Measurements from ENCODE around the gene DCAF7. TPM values are rescaled to one million over a fixed set of nuclear protein-coding genes. Genes with fewer than 3 reads are reported as not detected.

The DCAF7 gene
- total RNA-seq, 6 experiments from 2014 or later: 14.9 to 31.0 (median 26.7) TPM

GRCh38 chr17:63542218-63542545 is 8.1 kb upstream of the DCAF7 start:
- no peak for TF ChIP-seq CTCF (IDR thresholded peaks at IDR 0.05)
- TF ChIP-seq POLR2A (IDR thresholded peaks at IDR 0.05): no peak
- no peak for ATAC-seq
- intact Hi-C loops (cut with DNase I): no loop called here
- Histone ChIP-seq H3K27ac (no peak overlapping the region), H3K27me3 (peaks cover 0 to 10% of the 10 kb centered on the region in 2 donors), H3K9me3 (no peaks in the 10 kb centered on the region), H3K36me3 (no peaks in the 10 kb centered on the region), H3K4me1 (no peaks in the 10 kb centered on the region), H3K4me3 (no peak overlapping the region)
- no CpG with 5 or more reads among the region's 9 CpGs for WGBS (ENCODE audit: insufficient coverage, low coverage, low lambda C conversion rate, missing lambda C conversion rate)
- peak in 2 of 3 donors; percentile 43 to 57 for DNase-seq

- peak; percentile 73 to 88 (median 75) for DNase-seq
- intact Hi-C loops (cut with DNase I): no loop called here
- no peak overlapping the region for H3K27ac ChIP-seq
- no peaks in the 10 kb centered on the region for H3K9me3 ChIP-seq
- H3K36me3 ChIP-seq: no peaks in the 10 kb centered on the region
- TF ChIP-seq CTCF (IDR thresholded peaks at IDR 0.05): no peak
- no peak for TF ChIP-seq POLR2A (IDR thresholded peaks at IDR 0.05)
- ATAC-seq: peak; percentile 87 to 96 (median 91)
- 48% methylated on average over 8 of the region's 15 CpGs for WGBS (ENCODE audit: insufficient coverage, low coverage, low lambda C conversion rate, missing lambda C conversion rate)
- no peaks in the 10 kb centered on the region for H3K4me1 ChIP-seq
- H3K27me3 ChIP-seq: peaks cover 0 to 9% of the 10 kb centered on the region in 2 donors
- no peak overlapping the region for H3K4me3 ChIP-seq
These were observed 7.1 kb upstream of the DCAF7 start for GRCh38 chr17:63542942-63543821.

- Histone ChIP-seq H3K4me3 (no peak overlapping the region), H3K9me3 (no peaks in the 10 kb centered on the region), H3K36me3 (no peaks in the 10 kb centered on the region), H3K27me3 (peaks cover 0 to 1% of the 10 kb centered on the region in 2 donors), H3K4me1 (no peaks in the 10 kb centered on the region), H3K27ac (no peak overlapping the region)
- no peak for TF ChIP-seq CTCF (IDR thresholded peaks at IDR 0.05)
- no peak for TF ChIP-seq POLR2A (IDR thresholded peaks at IDR 0.05)
- intact Hi-C loops (cut with DNase I): no loop called here
- DNase-seq (peak in 2 of 3 donors; percentile 28 to 35), ATAC-seq (no peak)
These were observed 6.4 kb upstream of the DCAF7 start for GRCh38 chr17:63543822-63544420.

- WGBS (ENCODE audit: insufficient coverage, low coverage, low lambda C conversion rate, missing lambda C conversion rate): 93% methylated on average over 2 of the region's 13 CpGs
- no peak overlapping the region for H3K4me3 ChIP-seq
- ATAC-seq (no peak), DNase-seq (peak in 2 of 3 donors; percentile 27 to 40)
- H3K27me3 ChIP-seq: no peaks in the 10 kb centered on the region
- no peak for TF ChIP-seq CTCF (IDR thresholded peaks at IDR 0.05)
- TF ChIP-seq POLR2A (IDR thresholded peaks at IDR 0.05): no peak
- no peaks in the 10 kb centered on the region for H3K9me3 ChIP-seq
- H3K36me3 ChIP-seq: no peaks in the 10 kb centered on the region
- H3K27ac ChIP-seq: no peak overlapping the region
- peaks cover 0 to 7% (median 0%) of the 10 kb centered on the region in 4 donors for H3K4me1 ChIP-seq
- intact Hi-C loops (cut with DNase I): no loop called here
These were observed 5.6 kb upstream of the DCAF7 start for GRCh38 chr17:63544467-63545301.
